Large intestine (tissue), 3 donors: ENCODE data around the gene L3HYPDH. TPM values are rescaled to one million over a fixed set of nuclear protein-coding genes. Genes with fewer than 3 reads are reported as not detected.
"Not testable (repeated sequence)": the region's sequence is repeated elsewhere in the genome, so short reads cannot be mapped to it uniquely, and the experiment has no call there.

ENCODE experiments used
- DNase-seq, 2 donors: peaks; one replicate each; pipeline versions ENCODE4 v3.0.0 to v3.0.0-alpha.2; 2013
- H3K27ac ChIP-seq: one replicate; pipeline ENCODE4 v1.5.1; 2013; ENCODE audit warnings: low read length
- H3K27me3 ChIP-seq: 2 replicates; pipeline ENCODE4 v1.6.1; 2013; ENCODE audit warnings: low read length; ENCODE audit not compliant: control insufficient read depth, insufficient read depth
- H3K36me3 ChIP-seq: 2 replicates; pipeline ENCODE4 v1.6.1; 2013; ENCODE audit warnings: low read length; ENCODE audit not compliant: control insufficient read depth, insufficient read depth
- H3K4me1 ChIP-seq: one replicate; pipeline ENCODE4 v1.6.1; 2013; ENCODE audit warnings: low read length; ENCODE audit not compliant: control insufficient read depth, insufficient read depth
- H3K4me3 ChIP-seq: one replicate; pipeline ENCODE4 v1.5.1; 2013; ENCODE audit warnings: low read length
- H3K9me3 ChIP-seq: one replicate; pipeline ENCODE4 v1.6.1; 2013; ENCODE audit warnings: mild to moderate bottlenecking, low read depth, low read length, moderate library complexity; ENCODE audit not compliant: control insufficient read depth
- WGBS: methylation state at CpG from one replicate; pipeline ENCODE4 v1.1.5; 2013; ENCODE audit warnings: low lambda C conversion rate; ENCODE audit not compliant: insufficient coverage; 5-methylcytosine and 5-hydroxymethylcytosine counted together
- polyA plus RNA-seq: library from polyadenylated mRNA; unstranded; fragments of 120-200 nt; gene quantifications from one replicate; pipeline ENCODE4 v1.2.1, GENCODE V29; 2013

The L3HYPDH gene
- polyA plus RNA-seq, 1 donor, result 45.4 TPM

DNA sequence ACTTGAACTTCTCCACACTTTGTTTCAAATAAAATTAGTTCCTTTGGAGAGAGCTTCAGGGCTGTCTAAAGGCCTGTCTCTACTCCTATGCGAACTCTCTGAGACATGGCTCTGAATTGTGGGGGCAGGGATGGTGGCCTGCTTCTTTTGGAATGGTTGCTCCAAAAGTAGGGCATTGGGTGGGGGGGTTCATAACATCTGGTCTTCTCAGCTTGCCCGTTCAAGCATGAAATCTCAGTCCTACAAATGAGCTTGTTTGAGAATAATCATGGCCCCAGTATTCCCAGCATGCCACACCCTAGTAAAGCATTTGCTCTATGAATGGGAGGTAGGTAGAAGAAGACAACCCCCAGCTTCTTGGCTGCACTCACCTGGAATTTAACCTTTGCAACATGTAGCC is 25.7 kb downstream of the L3HYPDH start:
- no CpG with 5 or more reads among the region's 2 CpGs for WGBS
- H3K36me3 ChIP-seq, result peaks cover 3% of the 10 kb centered on the region
- DNase-seq, result no peak
- H3K4me3 ChIP-seq, result no peak overlapping the region
- no peak overlapping the region for H3K27ac ChIP-seq
- H3K4me1 ChIP-seq, result peaks cover under 1% of the 10 kb centered on the region
- H3K27me3 ChIP-seq, result no peaks in the 10 kb centered on the region
- H3K9me3 ChIP-seq, result peaks cover 5% of the 10 kb centered on the region

DNA sequence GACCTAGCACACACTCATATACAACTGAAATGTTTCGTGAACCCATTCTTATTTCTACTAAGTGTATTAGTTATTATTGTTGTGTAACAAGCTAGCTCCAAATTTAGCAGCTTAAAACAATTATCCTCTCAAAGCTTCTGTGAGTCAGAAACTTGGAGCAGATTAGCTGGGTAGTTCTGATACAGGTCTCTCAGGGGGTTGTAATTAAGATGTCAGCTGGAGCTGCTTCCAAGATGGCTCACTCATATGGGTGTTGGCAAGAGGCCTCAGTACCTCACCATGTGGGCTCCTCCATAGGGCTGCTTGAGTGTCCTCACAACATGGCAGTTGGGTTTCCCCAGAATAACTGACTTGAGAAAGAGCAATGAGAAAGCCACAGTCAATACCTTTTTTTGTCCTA is 28.8 kb downstream of the L3HYPDH start:
- no peaks in the 10 kb centered on the region for H3K27me3 ChIP-seq
- no peak for DNase-seq
- H3K4me3 ChIP-seq, result no peak overlapping the region
- no CpG with 5 or more reads among the region's 1 CpG for WGBS
- peaks cover 5% of the 10 kb centered on the region for H3K9me3 ChIP-seq
- H3K36me3 ChIP-seq, result no peaks in the 10 kb centered on the region
- H3K4me1 ChIP-seq, result no peaks in the 10 kb centered on the region
- H3K27ac ChIP-seq, result no peak overlapping the region

DNA sequence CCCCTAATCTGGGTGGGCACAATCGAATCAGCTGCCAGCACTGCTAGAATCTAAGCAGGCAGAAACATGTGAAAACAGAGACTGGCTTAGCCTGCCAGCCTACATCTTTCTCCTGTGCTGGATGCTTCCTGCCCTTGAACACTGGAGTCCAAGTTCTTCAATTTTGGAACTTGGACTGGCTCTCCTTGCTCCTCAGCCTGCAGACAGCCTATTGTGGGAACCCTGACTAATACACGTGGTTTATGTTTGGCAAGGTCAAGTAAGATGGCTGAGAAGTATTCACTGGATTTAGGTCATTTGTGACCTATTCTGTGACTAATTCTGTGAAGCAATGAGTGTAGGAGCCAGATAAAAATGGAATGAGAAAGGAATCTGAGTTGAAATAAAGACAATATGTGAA is 30.1 kb downstream of the L3HYPDH start:
- DNase-seq, result no peak
- Histone ChIP-seq H3K27me3 (no peaks in the 10 kb centered on the region), H3K27ac (no peak overlapping the region), H3K36me3 (no peaks in the 10 kb centered on the region), H3K9me3 (peaks cover 5% of the 10 kb centered on the region), H3K4me3 (no peak overlapping the region), H3K4me1 (no peaks in the 10 kb centered on the region)
- 60% methylated on average over 1 of the region's 2 CpGs for WGBS

DNA sequence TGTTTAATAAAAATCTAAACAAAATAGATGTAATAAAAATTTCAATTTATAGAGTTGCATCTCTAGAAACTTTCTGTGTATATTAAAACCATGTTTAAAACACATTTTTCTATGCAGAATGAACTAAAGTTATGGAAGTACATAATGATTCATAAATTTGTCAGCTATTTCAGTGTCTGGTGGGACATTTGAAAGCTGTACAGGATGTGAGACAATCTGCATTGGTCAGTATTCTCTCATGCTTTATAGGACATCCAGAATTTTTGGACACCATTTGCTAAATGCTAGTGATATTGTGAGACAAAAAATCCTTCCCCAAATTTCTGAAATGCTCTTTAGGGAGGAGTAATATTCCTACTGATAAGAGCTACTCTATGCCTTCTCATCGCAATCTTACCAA is 32.4 kb downstream of the L3HYPDH start:
- Histone ChIP-seq H3K9me3 (peaks cover under 1% of the 10 kb centered on the region), H3K4me1 (no peaks in the 10 kb centered on the region), H3K4me3 (no peak overlapping the region), H3K27me3 (no peaks in the 10 kb centered on the region), H3K36me3 (no peaks in the 10 kb centered on the region), H3K27ac (no peak overlapping the region)
- WGBS, result no CpG with 5 or more reads among the region's 1 CpG
- no peak for DNase-seq

DNA sequence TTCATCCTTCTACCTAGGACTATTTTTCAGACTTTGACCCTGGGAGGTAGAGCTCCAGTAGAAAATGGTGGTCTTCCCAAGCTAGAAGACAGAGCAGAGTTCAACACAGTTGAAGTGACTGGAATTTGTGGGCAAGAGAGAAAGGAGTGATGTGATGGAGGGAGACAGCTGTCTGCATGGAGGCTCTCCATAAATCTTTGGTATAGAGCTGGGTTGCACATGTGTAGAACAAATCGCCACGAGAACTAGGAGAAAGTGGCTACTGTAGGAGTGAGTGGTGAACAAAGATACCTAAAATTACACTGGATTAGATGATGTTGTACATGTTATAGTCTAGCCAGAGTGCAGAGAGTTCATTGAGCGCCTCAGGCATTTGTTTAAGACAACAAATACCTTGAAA is 33.5 kb downstream of the L3HYPDH start:
- WGBS, result no CpG with 5 or more reads among the region's 3 CpGs
- H3K27me3 ChIP-seq, result no peaks in the 10 kb centered on the region
- H3K27ac ChIP-seq, result no peak overlapping the region
- H3K9me3 ChIP-seq, result no peaks in the 10 kb centered on the region
- no peaks in the 10 kb centered on the region for H3K4me1 ChIP-seq
- H3K4me3 ChIP-seq, result no peak overlapping the region
- no peaks in the 10 kb centered on the region for H3K36me3 ChIP-seq
- no peak for DNase-seq

DNA sequence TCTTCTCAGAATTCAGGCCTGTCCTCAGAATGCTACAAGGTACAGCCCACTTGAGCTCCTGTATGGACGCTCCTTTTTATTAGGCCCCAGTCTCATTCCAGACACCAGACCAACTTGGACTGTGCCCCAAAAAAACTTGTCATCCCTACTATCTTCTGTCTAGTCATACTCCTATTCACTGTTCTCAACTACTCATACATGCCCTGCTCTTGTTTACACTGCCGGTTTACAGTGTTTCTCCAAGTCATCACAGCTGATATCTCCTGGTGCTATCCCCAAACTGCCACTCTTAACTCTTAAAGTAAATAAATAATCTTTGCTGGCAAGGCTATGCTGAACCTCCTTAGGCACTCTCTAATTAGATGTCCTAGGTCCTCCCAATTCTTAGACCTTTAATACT is 35.5 kb downstream of the L3HYPDH start:
- no CpG with 5 or more reads among the region's 2 CpGs for WGBS
- H3K4me1 ChIP-seq, H3K36me3 ChIP-seq, H3K27me3 ChIP-seq, H3K4me3 ChIP-seq, H3K27ac ChIP-seq, DNase-seq, H3K9me3 ChIP-seq: not testable (repeated sequence)

DNA sequence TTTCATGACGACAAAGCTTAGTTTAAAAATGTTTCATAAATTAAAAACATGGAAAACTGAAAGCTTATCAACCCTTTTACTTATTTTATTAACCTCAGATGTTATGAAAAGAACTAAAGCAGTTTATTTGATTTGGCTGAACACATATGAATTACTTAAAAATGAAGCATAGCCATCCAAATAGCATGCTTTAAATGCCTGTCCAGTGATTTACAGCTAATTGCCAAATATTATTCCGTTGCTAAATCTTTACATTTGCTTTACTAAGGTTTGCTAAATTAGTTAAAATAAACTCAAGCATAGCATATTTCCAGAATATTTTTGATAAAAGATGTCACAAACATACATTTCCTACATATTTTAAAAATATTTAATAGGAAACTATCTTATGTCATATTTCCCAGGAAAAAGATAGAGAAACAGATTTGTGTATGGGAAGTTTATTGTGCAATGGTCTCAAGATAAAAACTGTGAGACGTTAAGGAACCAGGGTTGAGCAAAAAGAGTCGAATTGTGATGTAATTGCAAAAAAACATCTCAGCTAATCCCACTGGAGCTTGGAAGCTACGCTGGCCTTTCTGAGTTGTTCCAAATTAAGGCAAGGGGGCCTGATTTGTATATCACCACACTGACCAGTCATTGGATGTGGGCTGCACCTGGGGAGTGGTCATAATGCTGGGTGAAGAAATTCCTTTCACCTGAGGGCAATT is 44.8 kb downstream of the L3HYPDH start:
- 86% methylated on average over 3 of the region's 5 CpGs for WGBS
- no peak overlapping the region for H3K4me3 ChIP-seq
- DNase-seq, result no peak
- H3K9me3 ChIP-seq, result no peaks in the 10 kb centered on the region
- no peak overlapping the region for H3K27ac ChIP-seq
- H3K36me3 ChIP-seq, result no peaks in the 10 kb centered on the region
- no peaks in the 10 kb centered on the region for H3K27me3 ChIP-seq
- no peaks in the 10 kb centered on the region for H3K4me1 ChIP-seq

DNA sequence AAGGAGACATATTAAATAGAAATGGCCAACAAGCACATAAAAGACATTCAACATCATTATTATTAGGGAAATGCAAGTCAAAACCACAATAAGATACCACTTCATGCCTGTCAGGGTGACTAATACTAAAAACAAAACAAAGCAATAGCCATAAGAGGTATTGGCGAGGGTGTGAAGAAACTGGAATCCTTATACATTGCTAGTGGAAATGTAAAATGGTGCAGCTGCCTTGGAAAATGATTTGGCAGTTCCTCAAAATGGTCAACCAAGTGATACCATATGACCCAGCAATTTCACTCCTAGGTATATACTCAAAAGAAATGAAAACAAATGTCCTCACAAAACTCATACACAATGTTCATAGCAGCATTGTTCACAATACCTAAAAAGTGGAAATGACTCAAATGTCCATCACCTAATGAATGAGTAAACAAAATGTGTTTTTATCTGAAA is 46.0 kb downstream of the L3HYPDH start:
- H3K4me3 ChIP-seq, result no peak overlapping the region
- H3K4me1 ChIP-seq, result no peaks in the 10 kb centered on the region
- DNase-seq, result no peak
- no peaks in the 10 kb centered on the region for H3K36me3 ChIP-seq
- H3K27ac ChIP-seq, result no peak overlapping the region
- WGBS, result 100% methylated on average over 1 of the region's 1 CpG
- no peaks in the 10 kb centered on the region for H3K27me3 ChIP-seq
- H3K9me3 ChIP-seq, result no peaks in the 10 kb centered on the region

DNA sequence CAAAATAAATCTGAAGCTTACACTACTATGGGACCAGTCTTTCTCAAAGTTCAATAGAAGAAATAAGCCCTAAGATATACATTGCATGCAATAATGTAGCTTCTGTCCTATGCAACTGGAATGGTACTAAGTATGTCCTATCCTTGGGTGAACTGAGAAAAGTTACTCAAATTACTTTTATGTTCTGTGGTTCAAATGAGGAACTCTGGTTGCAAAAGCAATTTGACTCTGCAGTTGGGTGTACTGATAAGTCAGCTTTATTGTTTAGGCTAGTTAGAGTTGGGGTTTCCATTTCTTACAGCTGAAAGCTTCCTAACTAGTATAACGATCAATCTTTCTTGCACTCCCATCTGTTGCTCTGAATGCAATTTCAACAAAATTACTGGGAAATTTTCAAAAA is 48.2 kb downstream of the L3HYPDH start:
- Histone ChIP-seq H3K4me1 (no peaks in the 10 kb centered on the region), H3K27me3 (no peaks in the 10 kb centered on the region), H3K9me3 (no peaks in the 10 kb centered on the region), H3K4me3 (no peak overlapping the region), H3K36me3 (no peaks in the 10 kb centered on the region), H3K27ac (no peak overlapping the region)
- no peak for DNase-seq
- WGBS, result no CpG with 5 or more reads among the region's 1 CpG

DNA sequence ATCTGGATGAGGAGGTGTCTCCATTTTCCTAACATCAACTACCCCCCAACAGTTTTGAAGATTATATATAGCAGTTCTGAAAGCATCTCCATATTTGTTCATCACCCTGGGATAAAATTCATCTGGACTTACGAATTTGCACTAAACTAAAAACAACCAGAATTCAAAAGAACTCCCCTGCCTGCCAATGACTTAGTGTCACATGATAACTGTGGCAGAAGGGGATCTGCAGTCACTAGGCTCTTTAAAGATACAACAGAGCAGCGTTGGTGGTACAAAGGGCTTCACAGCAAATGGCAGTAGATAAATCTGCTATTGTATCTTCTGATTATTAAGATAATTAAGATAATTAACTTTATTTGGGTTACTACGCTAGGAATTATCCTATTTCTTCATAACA is 49.1 kb downstream of the L3HYPDH start:
- no CpG with 5 or more reads among the region's 3 CpGs for WGBS

DNA sequence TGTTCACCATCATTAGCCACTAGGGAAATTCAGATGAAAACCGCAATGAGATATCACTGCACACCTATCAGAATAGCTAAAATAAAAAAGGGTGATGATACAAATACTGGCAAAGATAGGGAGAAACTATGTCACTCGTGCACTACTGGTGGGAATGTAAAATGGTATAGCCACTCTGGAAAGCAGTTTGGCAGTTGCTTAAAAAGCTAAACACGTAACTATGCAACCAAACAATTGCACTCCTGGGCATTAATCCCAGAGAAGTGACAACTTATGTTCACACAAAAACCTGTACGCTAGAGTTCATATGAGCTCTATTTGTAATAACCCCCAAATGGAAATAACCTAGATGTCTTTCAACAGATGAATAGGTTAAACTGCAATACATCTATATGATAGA is 54.4 kb downstream of the L3HYPDH start:
- Histone ChIP-seq H3K9me3 (no peaks in the 10 kb centered on the region), H3K4me3 (no peak overlapping the region), H3K36me3 (no peaks in the 10 kb centered on the region), H3K27ac (no peak overlapping the region), H3K4me1 (no peaks in the 10 kb centered on the region), H3K27me3 (no peaks in the 10 kb centered on the region)
- 91% methylated on average over 1 of the region's 4 CpGs for WGBS
- no peak for DNase-seq

More for the DNA sequence above, 49.1 kb downstream of the L3HYPDH start:
- no peak for DNase-seq
- Histone ChIP-seq H3K27me3 (no peaks in the 10 kb centered on the region), H3K4me3 (no peak overlapping the region), H3K36me3 (no peaks in the 10 kb centered on the region), H3K27ac (no peak overlapping the region), H3K9me3 (no peaks in the 10 kb centered on the region), H3K4me1 (no peaks in the 10 kb centered on the region)
